GM19455 (cell line): ENCODE results near the gene BRSK2.

Experiments used
- ATAC-seq: cut with Tn5 transposase; IDR thresholded peaks from one replicate; pipeline ENCODE4 v1.9.1; 2021; ENCODE audit not compliant: unreplicated experiment

The BRSK2 gene

DNA sequence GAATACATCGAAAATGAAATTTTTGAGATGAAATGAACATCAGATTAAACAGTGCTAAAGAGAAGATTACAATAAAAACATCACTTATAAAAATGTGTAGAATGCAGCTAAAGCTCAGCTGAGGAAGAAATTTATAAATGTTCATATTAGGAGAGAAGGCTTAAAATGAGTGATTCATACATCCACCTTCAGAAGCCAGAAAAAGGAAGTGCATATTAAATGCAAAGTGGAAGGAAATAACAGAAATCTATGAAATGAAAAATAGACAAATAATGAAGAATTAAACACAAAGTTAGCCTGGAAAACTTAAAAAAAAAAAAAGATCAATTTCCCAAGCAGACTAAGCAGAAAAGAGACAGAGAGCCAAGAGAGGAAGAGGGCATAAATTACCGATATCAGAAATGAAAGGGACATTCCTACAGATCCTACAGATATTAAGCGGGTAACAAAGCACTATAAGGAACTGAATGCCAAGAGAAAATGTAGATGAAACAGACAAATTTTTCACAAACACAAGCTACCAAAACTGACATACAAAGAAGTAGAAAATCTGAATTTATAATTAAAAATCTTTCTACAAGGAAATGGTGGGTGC lies 104.0 kb downstream of the BRSK2 start:
- ATAC-seq = no peak

DNA sequence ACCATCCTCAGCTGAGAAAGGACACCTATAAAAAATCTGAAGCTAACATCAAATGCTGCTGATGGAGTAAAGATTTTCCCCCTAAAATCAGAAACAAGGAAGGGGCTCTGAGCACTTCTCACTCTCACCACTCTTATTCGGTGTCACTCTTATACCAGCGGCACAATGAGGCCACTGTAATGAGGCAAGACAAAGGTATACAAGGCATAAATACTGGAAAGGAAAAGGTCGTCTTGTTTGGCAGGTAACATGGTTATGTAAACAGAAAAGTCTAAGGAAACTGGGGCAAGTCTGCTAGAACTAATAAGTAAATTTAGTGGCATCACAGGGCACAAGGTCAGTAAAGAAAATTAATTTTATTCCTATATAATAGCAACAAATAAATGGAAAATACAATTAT lies 104.9 kb downstream of the BRSK2 start:
- no peak for ATAC-seq

DNA sequence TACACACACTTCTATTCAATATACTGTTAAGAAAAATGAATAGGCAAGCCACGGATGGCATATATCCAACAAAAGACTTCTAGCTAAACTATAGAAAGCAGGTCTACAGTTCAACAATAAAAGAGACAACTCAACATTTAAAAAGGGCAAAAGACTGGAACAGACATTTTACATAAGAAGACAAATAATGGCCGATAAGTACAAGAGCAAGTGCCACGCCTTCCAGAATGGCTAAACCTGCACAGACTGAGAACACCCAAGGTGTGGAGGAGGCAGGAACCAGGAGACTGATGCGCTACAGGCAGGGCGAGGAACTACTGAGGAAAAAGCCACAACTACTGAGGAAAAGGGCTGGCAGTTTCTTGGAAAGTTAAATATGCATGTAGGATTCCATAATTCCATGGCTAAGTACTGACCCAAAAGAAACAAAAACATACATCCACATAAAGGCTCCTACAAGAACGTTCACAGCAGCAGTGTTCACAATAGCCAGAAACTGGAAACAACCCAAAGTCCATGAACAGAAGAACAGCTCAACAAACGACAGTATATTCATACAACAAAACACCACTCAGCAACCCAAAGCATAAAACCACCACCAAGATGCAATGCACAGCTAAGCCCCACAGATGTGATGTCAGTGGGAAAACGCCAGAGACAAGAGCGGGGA lies 106.5 kb downstream of the BRSK2 start:
- no peak for ATAC-seq

DNA sequence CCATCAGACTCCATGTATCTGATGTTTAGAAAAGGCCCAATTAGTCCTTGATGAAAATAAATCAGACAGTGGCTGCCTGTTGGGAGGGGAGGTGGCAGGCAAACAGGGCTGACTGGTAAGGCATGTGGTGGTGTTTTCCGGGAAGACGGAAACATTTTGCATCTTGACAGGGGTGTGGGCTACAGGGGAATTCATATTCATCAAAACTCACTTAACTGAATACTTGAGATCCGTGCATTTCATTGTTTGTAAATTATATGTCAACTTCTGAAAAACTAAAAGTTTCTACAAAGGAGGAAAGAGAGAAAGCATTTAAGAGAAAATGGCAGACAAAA lies 107.0 kb downstream of the BRSK2 start:
- no peak for ATAC-seq

DNA sequence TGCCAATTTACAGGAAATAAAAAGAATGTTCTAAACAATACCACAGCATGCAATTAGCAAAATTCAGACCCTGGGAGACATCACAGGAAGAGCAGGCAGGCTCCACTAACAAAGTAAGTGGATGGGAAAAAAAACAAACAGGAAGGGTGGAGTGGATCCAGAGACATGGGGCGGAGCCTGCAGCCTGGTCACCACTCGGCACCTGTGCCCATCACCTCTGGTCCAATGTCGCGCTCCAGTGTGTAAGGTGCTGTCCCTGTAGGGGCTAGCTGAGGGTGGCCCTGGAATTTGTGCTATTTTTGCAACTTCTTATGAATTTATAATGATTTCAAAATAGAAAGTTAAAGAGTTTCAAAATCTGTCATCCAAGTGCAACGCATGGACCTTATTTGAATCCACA lies 107.9 kb downstream of the BRSK2 start:
- ATAC-seq = no peak

DNA sequence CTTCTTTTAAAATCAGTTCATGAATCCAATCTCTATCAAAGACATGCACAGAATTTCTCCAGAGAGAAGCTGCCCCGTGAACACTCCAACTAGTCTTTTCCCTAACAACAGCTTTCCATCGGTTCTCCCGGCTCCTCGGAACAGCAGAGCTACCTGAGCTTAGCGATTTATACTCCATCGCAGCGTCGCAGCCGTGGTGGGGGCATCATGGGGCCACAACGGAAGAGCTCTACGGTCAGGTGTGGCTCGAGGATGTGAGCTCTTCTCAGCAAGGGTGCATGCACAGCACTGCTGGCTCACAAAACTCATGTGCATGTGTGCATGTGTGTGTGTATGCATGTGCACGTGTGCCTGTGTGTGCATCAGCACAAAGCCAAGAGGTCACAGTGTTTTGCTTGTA lies 108.5 kb downstream of the BRSK2 start:
- ATAC-seq = no peak

DNA sequence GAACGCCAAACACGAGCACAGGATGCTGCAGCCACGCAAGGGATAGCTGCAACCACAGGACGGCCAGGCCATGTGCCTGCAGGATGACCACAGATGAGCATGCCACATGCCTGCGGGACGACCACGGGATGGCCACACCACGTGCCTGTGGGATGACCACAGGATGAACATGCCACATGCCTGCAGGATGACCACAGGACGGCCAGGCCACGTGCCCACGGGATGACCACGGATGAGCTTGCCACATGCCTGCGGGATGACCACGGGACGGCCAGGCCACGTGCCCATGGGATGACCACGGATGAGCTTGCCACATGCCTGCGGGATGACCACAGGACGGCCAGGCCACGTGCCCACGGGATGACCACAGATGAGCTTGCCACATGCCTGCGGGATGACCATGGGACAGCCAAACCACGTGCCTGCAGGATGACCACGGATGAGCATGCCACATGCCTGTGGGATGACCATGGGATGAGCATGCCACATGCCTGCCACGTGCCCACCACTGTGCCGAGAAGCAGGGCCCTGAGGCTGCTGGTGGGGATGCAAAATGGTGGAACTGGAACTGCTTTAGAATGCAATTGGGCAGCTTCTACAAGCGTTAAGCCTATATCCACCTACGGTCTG lies 109.6 kb downstream of the BRSK2 start:
- no peak for ATAC-seq

DNA sequence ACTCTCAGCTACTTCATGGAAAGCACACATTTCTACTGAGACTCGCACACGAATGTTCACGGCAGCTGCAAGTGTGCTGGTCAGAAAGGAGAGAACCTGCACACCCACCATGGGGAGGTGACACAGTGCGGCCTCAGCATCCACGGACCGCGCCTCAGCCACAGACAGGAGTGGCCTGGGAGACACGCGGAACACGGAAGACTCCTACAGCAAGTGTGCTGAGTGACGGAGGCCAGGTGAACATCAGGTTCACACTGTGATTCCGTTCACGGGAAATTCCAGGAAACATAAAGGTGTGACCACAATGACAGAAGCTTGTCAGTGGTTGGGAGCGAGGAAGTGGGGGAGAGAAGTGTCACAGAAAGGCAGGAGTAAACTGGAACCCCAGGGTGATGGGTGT lies 110.2 kb downstream of the BRSK2 start:
- no peak for ATAC-seq

DNA sequence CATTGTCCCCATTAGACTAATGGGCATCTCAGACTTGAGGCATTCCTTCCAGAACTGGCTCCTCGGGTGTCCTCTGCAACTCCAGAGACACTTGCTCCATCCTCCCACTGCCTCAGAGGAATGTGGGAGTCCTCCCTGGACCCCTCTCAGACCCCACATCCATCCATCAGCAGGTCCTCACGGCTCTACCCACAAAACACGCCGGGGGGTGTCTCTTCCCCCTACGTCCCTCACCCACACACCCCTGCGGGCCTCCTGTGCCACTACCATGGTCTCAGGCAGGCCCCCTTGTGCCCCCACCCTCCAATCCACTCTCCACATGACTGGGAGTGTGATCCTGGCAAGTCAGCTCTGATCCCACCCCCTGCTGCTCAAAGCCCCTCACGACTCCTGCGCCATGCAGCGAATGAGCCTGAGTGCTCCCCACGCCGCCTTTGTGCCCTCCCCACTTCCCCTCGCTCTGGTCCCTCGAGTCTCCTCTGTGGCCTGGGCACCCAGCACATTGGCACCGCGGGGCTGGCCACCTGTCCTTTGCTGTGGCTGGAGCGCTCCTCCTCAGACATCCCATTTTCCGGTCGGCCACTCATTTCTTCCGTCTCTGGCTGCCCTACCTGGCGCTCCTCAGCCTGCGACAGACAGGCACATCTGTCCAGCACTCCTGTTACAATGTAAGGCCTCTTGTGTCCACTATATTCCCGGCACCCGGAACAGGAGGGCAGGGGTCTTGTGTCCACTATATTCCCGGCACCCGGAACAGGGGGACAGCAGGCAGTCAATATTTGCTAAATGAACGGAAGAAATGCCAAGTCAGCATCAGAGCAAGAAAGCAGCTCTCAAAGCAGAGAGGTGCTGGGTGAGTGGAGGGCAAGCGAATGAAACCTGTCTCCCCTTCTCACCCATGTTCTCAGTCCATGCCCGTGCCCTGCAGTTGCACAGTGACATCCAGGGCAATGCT lies 111.0 kb downstream of the BRSK2 start:
- ATAC-seq = no peak

DNA sequence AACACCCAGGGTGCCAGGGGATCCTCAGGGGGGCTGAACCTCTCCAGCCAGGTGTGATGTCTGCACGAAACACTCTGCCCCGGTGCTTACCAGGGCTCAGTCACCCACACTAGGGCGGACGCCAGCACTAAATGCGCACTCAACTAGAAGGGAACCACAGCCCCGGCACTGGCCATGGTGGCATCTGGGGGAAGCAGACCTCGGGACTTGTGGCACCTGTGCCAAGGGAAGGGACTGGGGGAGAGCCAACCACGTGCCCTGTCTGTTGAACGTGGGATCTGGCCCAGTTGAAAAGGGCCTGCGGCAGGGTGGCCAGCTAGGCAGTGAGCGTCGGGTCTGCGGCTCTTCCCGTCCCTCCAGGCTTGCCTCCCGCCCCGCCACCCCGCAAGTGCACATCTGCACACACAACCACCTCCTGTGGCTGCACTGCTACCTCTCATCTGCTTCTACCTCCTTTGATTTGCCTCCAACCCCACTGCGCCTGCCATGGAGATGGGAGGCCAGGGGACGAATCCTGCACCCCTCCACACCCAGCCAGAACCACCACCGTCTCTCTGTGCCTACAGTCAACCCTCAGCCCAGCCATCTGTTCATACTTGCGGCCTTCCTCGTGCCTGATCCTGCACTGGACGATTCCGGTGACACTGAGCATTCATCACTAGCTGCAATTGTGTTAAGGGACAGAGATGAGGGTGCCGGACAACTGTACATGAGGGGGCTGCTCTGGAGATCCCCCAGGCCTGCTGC lies 111.9 kb downstream of the BRSK2 start:
- no peak for ATAC-seq

DNA sequence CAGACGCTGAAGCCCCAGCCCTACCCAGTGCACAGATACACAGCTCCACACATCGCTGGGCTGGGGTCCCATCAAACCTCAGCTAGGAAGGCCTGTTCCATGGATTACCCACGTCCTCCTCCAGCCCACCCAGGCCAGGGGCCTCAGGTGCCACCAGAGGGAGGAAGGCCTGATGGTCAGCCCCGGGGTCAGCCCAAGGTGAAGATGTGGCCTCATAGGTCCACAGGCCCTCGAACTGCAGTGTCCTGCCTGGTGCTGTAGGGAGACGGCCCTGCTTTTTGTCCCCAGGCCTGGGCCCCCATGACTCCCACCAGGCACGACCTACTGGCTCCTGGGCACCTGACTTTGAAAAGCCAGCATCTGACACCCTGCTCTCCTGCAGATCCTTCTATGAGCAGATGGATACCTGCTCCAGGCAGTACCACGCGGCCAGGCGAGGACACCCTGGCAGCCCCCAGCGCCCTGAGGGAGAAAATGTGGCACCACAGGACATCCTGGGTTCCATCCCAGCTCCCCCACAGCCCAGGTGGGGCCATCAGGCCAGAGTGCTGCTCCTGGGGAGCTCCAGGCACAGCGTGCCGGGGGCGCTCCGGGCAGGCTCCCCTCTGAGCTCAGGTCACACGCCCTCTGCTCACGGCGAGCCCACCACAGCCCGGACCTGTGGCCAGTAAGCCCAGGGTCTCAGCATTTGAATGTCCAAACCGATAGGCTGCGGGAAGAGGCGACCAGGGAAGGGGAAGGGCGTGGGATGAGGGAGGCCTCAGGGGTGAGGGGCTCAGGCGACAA lies 112.6 kb downstream of the BRSK2 start:
- no peak for ATAC-seq

DNA sequence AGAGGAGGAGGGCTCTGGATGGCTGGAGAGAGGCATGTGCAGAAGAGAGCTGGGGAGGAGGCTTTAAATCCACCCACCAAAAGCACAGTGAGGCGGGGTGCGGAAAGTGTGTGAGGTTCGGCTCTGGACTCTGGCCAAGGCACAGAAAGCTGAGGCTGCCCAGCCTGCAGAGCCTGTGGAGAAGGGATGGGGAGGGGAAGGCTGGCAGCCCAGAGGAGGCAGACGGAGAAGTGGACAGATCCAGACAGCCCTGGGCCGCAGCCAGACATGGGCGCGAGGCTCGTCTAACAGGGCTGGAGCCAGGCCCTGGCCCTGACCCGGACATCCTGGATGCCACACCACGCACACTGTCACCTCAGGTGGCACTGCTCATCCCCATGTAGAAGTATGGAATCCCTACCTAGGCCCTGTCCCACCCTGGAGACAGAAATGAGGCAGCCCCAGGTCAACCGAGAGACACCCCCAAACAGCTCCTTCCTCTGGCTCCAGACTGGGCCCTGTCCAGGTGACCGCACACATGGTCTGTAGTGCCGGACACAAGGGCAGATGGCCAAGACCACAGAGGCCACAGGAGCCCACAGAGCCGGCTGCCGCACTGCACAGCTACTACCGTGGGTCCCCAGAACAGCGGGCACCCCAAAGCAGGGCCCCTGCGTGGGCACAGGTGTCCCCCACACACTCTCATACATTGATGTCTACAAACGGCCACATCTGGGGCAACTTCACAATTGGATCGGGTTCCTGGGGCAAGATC lies 113.4 kb downstream of the BRSK2 start:
- ATAC-seq = no peak

DNA sequence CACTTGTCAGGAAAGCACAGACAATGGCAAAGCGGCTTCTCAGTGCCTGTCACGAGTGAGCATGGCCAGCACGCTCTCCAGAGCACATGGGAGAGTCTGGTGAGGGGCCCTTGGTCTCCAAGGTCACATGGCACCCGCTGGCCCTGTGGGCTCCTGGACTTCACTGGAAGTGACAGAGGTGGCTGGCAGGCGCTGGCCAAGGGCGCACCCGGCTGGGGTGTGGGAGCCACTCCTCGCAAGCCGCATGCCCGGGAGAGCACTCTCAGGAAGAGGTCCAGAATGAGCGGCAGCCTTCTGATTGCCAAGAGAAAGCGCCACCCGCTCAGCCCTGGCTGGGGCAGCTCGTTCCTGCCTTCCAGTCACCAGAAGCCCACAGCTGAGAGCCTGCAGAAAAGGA lies 114.0 kb downstream of the BRSK2 start:
- no peak for ATAC-seq

DNA sequence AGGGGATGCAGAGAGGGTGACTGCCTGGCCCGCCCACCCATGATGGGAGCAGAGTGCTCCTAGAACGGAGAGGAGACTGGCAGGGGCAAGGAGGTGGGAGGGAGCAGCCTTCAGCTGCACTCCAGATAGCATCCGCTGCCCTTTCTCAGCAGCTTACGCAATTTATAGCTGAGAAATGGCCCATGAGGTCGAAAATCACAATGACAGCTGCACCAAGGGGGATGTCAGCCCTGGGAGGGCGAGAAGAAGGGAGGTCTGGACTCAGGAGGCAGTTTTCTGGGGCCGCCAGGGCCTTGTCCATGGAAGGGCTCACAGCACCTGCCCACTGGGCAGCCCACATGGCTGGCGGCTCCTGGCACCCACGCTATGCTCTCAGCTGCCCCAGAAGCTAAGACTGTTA lies 114.4 kb downstream of the BRSK2 start:
- no peak for ATAC-seq

DNA sequence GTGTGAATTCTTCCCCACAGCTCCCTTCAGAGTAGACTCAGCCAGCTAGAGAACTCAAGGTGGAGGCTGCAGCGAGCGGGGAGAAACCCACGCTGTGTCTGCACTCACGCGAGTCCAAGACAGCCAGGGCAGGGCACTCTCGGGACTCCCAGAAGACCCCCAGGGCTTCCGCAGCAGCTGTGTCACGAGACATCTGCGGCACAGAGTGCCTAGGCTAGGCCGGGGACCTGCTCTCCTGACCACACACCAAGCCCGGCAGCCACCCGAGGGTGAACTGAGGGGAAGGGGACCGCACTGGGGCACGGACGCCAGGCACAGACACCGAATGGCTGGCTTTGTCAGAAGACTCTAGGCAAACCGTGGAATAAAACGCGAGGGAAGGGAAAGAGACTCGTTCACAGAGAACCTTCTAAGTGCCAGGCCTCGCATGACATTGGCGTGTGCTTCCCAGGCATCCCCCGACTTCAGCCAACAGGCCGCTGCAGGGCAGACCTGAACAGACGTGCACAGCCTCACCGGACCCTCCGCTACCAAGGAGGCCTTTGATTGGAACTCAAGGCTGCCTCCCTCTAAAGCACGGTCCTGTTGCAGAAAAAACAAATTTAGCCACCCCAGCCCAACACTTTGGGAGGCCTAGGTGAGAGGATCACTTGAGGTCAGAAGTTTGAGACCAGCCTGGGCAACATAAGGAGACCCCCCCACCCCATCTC lies 115.0 kb downstream of the BRSK2 start:
- no peak for ATAC-seq

DNA sequence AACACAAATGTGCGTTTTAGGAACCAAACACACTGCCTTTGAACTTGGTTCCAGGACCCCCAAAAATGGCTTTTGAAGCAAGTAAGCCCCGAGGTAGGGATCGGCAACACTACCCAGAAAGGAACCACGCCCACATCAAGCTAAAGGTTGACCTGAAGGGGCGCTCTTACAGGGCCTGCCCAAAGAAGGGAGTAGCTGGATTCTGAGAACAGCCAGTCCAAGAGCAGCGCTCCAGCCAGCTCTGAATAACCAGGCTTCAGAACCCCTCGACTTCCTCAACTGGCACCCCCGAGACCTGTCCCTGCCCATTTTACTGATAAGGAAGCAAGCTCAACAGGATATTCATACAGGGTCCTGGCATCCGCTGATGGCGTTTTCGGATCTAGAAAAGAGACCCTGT lies 115.7 kb downstream of the BRSK2 start:
- ATAC-seq = no peak

DNA sequence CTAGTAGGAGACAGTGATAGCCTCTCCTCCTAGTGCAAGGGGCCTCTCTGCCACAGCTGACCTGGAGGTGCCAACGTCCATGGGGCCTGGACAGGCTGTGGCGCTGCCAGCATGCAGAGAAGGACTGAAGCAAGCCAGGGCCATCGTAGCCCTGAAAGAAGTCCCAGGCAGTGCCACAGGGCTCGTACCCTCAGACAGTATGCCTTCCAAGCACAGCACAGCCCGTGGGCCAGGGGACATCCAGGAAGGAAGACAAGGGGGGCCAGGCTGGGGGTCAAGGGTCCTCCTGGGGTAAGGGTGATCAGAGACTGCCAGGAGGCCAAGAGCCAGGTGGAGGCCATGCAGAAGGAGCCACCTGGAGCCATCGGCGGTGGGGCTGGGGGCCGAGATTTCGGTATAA lies 117.2 kb downstream of the BRSK2 start:
- ATAC-seq = no peak

DNA sequence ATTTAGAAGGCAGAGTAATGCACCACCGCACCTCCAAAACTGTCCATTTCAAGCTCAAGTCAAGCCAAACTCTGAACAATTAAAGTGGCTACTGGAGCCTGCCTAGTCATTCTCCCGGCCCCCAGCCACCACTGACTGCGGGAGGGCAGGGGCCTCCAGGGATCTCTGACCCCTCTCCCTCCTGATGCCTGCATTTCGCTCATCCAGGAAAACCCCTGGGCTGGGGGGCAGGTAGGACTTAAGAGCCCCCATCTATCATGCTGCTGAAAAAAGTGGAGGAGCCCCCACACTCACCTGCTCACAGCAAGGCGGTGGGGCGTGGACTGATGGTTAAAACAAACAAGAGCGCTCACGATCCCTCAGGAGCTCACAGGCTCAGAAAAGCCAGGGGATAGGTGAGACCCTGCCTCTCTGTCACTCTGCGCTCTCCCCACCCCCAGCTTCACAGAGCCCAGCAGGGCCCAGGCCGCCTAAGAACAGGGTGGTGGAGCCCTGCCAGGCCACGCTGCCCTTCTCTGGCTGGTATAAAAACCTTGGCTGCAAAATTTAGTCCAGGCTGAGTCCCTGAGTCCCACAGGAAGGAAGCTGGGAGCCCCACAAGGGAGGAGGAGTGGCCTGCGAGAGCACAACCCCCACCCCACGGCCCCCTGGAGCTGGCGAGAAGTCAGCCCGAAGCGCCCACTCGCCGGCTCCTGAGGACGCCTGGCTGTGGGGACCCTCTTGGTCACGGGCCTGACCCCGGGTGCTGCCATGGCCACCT lies 117.8 kb downstream of the BRSK2 start:
- no peak for ATAC-seq
